ENCODE results near the gene SGPL1.

Gene SGPL1

DNA sequence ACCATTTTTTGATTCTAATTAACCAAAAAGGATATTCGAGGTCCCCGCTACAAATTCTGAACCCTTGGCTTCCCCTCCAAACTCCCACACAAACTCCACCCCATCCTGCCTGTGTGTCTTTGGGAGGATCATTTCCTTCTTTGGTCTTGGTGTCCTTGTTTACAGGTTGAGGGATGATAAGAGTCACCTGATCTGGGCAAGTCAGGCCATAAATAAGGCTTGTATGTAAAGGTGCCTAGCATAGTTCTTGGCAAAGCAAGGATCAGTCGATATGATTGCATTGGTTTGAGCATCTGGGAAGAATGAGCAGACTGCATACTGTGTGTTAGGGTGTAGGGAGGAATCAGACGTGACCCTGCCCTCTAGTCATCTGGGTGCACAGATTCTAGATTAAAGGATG lies 1.6 kb upstream of the SGPL1 start:
- DNase-seq, result no peak

DNA sequence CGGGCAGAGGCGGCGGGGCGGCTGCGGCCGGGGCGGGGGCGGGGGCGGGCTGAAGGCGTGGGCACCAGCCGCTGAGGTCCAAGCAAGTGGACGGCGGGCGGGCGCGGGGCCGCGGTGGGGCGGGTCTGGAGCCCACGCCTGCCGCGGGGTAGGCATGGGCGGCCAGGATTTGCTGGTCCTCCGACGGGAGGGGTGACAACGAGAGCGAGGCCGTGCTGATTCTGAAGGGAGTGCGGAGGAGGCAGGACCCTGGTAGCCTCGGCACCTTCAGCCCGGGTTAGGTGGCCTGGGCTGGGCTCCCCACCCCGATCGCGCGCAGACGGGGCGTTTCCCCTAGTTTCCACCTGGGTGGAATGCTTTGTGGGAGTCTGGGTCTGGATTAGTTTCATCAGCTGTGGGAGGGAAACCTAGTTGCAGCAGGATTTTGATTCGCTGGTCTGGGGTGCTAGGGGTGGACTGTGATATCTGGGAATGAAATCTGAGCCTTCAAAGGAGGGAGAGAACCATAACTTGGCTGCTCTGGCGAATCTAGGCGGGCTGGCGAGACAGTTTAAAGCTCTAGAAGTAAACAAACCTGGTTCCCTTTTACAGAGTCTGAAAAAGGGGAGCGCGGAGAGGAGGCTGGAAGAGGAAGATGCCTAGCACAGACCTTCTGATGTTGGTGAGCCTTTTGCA lies 609 bp downstream of the SGPL1 start:
- peak; percentile 16 to 28 for DNase-seq

DNA sequence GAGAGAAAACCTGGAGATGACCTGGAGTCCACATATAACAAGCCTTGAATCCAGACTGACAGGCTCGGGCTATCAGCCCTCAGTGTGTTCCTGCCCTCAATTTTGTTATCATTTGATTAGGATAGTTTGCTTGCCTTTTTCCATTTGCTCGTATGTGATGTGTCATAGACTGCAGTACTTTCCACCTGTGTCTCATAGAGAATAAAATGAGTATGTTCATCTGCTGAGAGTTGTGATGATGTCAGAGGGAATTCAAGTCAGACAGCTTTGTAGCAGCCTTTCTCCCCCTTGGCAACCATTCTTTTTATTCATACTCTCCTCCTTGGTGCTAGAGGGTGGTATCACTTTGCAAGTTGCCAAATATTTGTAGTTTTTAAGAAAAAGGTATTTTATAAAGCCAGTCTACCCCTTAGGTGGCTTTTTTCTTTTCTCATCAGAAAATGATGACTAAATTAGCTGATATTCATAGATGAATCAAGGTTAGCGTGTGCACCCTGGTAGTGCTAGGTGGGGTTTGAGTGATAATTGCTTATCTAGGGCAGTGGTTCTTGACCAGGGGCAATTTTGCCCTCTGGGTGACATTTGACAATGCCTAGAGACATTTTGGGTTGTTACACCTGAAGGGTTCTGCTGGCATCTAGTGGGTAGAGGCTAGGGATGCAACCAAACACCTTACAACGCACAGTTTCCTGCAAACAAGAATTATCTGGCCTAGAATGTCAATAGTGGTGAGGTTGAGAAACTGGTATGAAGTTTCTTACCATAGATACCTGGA lies 5.4 kb downstream of the SGPL1 start:
- no peak for DNase-seq

DNA sequence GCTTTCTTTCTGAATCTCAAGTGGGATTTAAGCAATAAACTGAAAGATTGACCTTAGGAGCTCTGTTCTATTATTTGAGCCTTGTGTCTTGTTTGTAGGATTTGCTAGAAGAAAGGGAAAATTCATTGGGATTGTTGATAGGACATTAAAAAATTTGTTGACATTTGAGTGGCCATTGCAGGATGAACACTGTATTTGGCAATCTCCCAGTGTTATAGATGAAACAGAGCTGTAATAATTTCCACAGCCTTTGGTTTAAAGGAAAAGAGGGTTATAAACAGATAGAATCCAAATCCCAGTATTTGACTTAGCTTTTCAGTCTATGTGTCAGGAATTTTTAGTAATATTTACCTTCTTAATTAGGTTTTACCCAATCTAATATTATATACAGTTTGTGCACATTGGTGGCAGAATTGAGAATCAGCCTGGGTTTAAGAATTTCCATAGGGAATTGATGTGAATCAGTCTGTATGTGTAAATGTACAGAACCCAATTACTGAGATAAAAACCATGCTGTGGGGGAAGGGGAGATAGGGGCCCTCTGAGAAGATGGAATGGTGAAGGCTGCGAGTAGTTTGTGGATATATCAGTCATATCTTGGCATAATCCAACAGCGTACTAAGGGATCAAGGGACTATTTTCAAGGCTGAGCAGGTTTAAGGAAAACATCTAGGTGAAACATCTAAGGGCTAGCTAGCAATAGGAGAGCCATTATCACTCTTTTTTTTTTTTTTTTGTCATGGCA lies 6.5 kb downstream of the SGPL1 start:
- DNase-seq, result no peak

DNA sequence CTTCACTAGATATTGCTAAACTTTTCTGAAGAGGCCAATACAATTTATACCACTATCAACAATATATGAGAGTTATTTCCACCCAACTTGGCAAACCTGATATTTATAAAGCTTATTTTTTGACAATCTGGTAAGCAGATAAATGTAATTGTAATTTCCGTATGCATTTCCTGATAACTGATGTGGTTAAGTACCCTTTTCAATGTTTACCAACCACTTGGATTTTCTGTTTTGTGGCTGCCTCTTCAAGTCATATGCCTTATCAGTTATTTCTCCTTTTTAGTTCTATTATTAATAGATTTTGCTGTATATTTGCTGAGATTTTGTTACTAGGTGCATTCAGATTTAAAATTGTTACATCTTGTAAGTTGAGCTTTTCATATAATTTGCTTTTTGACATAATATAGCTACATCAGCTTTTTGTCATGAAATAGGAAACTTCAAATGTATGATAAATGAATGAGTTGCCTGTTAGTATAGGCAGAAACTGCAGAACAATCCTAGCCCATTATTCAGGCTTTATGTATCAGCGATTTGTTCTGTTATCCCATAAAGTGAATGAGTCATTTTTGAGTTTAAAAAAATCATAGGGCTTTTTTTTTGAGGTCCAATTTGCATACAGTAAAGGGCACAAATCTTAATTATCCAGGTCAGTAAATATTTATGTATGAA lies 11.5 kb downstream of the SGPL1 start:
- DNase-seq, result no peak

DNA sequence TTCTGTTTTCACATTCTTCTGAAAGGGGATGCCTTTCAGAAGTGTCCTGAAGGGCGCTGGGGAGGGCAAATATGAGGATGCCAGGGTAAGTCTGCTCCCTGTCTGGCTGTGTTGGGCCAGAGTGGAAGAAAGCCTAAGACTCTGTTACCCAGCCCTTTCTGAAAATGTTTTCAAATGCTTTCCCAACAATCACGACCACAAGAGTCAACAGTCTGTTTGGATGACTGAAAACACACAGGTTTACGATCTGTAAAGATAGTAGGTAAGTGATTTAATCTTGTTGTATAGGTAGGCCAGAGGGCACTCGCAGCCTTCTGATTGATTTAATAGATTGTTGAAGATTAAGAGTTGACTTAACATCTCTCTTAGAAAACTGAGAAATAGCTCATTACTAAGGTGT lies 13.2 kb downstream of the SGPL1 start:
- DNase-seq, result no peak

DNA sequence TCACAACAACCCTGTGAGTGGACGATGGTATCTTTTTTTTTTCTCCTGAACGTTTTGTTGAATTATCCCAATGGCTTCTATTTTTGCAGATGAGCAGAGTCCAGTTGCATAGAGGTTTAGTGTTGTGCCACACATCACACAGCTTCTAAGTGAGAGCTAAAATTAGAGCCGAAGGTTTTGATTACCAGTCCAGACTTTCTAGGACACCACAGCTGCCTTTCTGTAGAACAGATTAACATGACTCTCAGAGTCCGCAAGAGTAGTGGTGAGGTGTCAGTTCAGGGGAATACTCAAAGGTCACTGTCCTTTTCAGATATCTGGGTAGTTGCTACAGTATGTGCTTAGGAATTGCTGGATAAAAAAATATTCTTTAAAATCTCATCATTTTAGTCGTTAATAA lies 13.8 kb downstream of the SGPL1 start:
- no peak for DNase-seq

DNA sequence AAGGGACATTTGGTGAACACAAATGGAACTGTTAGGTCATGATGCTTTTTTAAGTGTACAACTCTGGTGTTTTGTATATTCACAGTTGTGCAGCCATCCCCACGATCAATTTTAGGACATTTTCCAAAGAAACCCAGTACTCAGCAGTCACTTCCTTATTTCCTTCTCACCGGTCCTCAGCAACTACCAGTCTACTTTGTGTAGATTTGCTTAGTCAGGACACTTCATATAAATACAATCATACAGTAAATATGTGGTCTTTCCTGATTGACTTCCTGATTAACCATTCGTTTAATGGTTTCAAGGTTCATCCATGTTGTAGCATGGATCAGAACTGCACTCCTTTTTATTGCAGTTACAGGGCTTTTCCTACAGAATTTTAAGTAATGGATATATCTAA lies 14.4 kb downstream of the SGPL1 start:
- no peak for DNase-seq

DNA sequence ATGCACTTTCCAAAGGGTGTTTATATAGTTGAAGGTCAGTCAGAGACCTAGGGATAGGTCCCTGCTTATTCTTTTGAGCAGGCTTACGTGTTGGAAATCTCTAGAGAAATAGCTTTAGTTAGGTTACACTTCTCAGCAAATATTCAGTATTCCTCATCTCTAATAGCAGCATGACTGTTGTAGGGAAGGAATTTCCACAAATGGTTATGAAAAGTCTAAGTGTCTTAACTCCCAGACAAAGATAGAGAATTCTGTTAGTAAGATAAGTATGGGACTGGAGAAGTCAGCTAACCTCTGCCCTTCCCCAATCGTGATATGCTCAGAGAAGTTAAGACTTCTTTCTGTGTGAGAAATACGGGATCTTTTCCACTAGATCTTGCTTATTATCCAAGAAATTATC lies 16.5 kb downstream of the SGPL1 start:
- DNase-seq, result no peak

DNA sequence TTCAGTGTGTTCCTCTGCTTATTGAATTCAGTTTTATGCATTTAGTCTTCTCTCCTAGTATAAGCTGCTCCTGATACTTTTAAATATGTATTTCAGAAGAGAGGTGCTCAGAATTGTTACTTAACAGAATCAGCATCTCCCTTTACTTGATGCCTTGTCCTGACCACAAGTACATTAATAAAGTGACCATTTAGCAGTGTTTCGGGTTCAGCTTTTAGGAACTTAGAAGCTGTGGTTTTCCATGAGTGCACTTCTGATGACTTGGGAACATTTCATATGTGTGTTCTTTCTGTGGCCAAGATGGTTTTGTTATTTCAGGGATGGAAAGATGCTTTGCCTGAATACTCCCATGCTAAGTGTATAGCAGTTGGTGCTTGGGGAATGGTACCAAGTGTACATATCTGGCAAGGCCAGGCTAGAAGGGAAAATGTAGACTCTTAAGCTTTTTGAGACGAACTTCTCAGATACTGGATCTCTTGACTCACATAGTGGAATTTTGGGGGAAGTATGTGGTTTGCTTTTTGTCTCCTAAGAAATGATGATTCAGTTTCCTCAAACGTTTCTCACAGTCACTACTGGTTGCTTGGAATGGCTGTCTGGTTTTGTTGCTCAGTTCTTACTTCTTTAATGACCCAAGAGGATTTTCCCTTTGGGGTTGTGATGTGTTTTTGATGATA lies 17.2 kb downstream of the SGPL1 start:
- DNase-seq, result no peak

DNA sequence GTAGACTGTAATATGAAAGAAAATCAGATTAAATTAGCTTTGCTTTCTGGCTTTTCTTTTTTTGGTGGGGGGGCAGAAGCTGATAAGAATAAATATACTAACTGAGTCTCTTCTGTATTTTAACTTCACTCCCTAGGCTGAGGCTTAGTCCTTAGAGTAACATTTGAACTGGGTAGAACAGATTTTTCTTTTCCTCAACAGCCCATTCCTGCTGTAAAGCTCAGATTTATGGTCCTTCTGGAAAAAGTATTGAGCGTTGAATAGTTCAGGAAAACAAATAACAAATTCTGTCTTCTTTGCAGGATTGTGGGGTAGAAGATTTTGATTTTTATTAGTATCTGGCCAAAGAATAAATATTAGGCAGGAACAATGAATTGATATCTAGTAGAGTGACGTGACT lies 17.9 kb downstream of the SGPL1 start:
- no peak for DNase-seq

DNA sequence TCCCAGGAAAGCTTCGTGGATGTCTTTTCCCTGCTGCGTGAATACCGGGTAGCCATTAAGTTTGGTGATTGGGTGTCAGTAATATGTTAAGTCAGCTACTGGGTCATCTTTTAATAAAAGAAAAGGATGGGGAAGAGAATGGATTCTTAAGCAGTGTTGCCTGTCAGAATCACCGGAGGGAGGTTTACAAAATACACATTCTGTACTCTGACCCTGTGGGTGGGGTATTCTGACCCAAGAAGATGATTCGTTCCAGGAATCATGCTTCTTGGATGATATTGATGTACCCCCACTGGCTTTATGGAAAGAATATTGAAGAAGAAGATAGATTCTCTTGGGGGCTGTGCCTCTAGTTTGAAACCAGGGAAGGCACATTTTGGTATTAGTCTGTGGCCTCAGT lies 18.3 kb downstream of the SGPL1 start:
- DNase-seq, result no peak

DNA sequence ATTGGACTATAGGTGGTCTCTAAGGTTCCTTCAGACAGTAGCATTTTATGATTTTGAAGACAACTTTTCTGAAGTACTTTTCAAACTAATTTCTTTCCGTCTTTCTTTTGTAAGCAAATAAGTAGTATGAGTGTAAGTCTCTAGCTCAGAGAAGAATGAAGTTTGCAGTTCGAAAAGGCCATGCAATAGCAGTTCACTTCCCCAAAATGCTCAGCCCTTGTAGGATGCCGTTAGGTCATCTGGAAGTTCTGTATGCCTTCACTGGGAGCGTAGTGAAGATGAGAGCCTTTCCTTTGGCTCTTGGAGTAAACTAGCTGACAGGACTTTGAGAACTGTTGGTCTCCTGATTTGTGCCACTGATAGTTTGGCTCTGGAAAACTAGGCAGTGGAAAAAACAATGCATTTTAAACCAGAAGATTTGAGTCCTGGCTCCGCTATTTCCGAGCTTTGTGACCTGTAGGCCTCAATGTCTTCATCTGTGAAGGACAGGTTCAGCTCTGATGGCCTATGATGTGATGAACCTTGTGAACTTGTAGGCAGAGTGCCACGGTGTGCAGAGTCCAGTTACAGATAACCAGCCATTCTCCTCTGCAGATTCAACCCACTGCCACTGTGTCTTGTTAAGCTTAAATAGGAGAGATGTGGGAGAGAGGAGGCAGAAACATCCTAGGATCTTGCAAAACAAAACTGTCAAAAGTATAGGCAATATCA lies 18.8 kb downstream of the SGPL1 start:
- no peak for DNase-seq

DNA sequence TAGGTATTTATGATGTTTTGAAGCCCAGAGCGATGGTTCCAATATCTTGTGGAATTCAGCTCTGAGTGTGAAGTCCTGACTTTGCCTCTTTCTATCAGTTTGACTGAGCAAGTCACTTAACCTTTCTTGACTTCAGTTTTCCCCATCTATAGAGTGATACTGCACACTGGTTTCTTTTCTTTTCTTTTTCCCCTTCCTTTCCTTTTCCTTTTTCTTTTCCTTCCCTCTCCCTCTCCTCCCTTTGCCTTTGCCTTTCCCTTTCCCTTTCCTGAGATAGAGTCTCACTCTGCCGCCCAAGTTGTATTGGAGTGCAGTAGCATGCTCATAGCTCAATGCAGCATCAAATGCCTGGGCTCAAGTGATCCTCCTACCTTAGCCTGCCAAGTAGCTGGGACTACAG lies 20.6 kb downstream of the SGPL1 start:
- no peak for DNase-seq

DNA sequence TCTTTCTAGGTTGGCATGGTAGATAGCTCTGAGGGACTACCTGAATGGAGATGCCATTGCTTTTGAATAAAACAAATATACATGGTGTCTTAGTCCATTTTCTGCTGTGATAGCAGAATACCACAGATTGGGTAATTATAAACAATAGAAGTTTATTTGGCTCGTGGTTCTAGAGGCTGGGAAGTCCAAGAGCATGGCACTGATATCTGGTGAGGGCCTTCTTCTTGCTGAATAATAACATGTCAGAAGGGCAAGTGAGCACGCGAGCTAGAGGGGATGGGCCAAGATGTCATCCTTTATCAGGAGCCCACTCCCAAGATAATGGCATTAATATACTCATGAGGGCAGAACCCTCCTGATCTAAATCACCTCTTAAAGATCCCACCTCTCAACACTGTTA lies 21.9 kb downstream of the SGPL1 start:
- DNase-seq, result no peak

DNA sequence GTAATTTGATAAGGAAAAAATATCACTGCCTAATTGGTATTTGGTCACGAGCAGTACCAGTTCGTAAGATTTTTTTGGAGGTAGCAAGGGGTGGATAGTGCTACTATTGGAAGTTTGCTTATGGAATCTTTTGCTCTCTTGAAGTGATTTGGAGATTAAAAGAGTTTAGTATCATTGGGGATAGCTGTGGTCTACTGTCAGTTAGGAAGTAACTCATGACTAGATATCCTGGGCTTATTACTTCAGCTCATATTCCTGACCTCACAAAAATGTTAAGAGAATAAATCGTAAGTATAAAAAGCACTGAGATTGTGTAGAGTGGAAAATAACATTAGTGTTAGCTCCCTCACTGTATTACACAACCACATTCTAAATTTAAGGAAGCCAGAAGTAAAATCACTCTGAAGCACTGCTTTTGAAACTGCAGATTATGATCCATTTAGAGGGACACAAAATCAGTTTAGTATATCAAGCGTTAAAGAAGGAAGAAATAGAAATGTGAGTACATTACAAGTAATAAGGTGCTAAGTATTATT lies 22.6 kb downstream of the SGPL1 start:
- no peak for DNase-seq

DNA sequence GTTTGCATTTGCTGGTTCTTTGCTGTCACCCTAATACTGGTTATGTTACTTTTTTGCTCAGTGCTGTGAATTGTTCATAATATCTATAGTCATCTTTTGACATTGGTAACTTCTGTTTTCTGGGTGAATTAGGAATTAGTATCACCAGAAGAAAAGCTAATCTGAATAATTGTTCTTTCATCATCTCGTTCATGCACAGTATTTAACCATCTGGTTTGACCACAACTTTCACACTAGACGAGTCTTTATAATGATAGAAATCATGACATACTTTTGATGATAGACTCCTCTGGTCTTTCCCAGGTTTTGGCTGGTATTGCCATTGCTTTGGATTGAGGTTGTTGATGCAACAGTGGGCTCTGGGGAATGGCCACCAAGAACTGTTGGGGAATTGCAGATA lies 25.1 kb downstream of the SGPL1 start:
- DNase-seq, result no peak

DNA sequence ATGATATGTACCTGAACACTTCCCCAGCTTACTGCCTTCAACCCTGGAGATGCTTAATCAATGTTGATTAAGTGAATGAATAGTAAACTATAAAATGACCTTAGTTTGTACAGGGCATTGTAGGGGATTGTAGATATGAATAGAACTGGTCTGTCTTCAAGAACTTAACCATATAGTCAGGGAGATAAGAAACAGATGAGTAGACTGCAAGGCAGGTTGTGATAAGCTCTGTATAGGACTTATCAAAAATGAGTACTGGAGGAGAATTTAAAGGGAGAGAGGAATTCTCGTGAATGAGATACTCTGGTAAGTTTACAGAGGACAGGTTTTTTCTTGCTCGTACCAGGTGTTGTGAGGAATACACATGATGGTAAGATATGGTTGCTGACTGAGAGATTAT lies 27.6 kb downstream of the SGPL1 start:
- DNase-seq, result no peak

DNA sequence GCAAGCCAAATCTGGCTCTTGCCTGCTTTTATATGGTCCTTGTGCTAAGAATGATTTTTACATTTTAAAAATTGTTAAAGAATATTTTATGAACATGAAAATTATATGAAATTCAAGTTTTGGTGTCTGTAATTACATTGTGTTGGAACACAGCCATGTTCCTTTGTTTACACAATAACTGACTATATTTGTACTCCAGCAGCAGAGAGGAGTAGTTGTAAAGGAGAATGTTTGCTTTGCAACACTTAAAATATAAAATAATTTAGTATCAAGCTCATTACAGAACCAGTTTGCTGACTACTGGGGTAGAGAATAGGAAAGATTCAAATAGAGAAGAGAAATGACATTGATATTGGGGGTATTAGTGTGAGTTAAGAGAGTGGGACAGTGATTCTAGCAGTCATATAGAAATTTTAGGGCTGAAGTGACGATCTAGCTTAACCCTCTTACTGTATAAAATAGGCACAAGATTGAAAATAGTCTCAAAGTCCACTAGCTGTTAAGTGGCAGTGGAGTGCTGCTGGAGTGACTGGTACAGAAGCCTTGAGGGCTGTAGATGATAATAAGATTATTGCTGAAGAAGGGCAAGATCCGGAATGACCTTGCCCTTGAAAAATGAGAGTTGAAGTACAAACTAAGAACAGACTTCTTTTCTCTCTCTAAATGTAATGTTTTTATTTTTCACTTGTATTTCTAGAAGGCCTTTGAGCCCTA lies 28.2 kb downstream of the SGPL1 start:
- no peak for DNase-seq

DNA sequence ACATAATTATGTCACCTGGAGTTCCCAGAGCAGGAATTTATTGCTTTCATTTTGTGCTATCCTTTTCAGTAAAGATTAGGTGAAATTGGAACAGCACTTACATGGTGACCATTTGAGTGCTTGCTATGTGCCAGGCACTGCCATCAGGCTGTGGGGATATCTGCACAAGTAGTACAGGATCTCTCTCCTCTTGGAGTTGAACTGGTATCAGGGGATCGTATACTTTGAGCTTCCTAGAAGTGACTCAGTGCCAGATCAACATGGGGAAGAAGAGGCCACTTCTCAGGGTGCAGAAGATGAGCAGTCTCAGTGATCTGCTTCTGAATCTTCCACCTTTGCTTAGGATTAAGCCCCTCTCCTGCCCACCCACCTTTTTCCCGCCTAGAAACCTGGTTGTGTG lies 29.5 kb downstream of the SGPL1 start:
- DNase-seq, result no peak

DNA sequence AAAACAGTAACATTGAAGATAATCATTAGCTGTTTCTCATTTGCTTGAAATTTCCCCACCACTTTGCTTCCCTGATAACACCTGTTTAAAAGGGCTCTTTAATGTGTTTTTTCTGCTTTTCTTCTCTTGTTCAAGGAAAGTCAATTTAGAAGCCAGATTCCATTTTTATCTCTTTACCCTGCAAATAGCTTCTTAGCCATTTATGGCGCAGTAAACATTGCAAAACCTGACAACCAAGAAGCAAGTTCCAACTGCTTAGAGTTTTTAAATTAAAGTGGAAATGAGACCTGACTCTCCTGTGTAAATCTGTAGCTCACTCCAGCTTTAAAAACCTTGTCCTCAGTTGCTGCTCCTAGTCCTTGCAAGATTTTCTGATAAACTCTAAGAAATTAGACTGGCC lies 30.1 kb downstream of the SGPL1 start:
- no peak for DNase-seq
